HG03442 (cell line): ENCODE measurements around the gene TLCD2.
"Not testable (repeated sequence)": the region's sequence is repeated elsewhere in the genome, so short reads cannot be mapped to it uniquely, and the experiment has no call there.

Source experiments
- ATAC-seq: cut with Tn5 transposase; IDR thresholded peaks from one replicate; pipeline ENCODE4 v1.9.1; 2021; ENCODE audit warnings: mild to moderate bottlenecking, moderate library complexity; ENCODE audit not compliant: unreplicated experiment

Gene TLCD2, protein sequence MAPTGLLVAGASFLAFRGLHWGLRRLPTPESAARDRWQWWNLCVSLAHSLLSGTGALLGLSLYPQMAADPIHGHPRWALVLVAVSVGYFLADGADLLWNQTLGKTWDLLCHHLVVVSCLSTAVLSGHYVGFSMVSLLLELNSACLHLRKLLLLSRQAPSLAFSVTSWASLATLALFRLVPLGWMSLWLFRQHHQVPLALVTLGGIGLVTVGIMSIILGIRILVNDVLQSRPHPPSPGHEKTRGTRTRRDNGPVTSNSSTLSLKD

DNA sequence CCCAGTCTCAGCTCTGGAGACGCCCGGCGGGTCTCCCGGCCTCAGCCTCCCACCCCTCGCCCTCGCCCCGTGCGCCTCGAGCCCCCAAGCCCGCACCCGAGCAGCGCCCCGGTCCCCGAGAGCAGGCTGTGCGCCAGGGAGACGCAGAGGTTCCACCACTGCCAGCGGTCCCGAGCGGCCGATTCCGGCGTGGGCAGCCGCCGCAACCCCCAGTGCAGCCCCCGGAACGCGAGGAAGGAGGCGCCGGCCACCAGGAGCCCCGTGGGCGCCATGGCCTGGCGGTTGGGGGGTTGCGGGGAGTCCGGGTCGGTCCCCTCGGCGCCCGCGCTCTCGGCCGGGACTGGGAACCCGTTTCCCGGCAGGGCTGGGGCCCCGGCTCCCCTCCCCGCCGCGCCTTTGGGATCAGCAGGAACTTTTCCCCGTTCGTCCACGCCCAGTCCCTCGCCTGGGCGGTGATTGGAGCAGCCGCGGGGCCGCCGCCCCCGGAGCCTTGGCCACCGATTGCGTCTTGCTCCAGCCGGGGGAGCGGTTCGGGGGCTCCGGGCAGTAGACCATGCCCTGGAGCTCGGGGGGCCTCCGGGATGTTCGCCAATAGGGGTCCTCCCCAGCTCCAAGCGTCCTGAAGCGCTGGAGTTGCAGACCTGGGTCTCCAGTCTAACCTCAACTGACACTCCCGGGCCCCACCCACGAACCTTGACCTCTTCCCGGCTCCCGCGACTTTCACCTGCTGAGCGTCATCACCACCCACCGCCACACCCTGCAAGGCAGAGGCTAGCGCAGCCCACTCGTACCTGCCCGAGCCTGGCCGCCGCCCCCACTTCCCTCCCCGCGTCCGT is at the start of gene TLCD2:
Gene TLCD2 (minus strand): TSS at position 407 of the 836 bp plus-strand sequence. CDS start 135 bp downstream, at position 272.
- no peak for ATAC-seq

DNA sequence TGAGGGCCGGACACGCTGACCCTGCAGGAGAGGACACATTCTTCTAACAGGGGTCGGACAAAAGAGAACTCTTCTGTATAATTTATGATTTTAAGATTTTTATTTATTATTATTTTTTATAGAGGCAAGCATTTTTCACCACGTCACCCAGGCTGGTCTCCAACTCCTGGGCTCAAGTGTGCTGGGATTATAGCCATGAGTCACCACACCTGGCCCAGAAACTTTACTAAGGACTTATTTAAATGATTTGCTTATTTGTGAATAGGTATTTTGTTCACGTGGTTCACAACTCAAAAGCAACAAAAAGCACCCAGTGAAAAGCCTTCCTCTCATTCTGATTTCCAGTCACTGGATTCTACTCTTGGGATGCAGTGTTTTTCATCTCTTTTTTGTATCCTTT is 49.4 kb upstream of the TLCD2 start:
- ATAC-seq: no peak

DNA sequence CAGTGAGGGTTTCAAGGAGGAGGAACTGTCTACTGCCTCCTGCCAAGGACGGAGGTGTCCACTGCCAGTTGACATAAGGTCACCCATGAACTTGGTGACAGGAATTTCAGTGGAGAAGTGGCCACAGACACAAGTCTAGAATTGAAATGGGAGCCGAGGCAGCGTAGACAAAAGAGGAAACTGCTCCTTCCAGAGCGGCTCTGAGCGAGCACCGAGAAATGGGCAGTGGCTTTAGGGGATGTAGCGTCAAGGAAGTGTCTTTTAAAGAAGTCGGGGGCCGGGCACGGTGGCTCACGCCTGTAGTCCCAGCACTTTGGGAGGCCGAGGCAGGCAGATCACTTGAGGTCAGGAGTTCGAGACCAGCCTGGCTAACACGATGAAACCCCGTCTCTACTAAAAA is 48.6 kb upstream of the TLCD2 start:
- no peak for ATAC-seq

- no peak for ATAC-seq
Observed at GRCh38 chr17:1755827-1756262, 45.7 kb upstream of the TLCD2 start.

DNA sequence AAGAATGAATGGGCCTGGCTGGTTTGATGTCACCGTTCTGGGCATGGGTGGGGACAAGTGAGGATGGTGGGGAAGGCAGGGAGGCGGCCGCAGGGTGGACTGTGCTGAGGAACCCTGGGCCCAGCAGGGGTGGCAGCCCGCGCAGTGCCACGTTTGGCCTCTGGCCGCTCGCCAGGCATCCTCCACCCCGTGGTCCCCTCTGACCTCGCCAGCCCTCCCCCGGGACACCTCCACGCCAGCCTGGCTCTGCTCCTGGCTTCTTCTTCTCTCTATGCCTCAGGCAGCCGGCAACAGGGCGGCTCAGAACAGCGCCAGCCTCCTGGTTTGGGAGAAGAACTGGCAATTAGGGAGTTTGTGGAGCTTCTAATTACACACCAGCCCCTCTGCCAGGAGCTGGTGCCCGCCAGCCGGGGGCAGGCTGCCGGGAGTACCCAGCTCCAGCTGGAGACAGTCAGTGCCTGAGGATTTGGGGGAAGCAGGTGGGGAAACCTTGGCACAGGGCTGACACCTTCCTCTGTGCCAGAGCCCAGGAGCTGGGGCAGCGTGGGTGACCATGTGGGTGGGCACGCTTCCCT is 45.2 kb upstream of the TLCD2 start:
- no peak for ATAC-seq

GRCh38 chr17:1754430-1755112 is 44.4 kb upstream of the TLCD2 start:
- no peak for ATAC-seq

DNA sequence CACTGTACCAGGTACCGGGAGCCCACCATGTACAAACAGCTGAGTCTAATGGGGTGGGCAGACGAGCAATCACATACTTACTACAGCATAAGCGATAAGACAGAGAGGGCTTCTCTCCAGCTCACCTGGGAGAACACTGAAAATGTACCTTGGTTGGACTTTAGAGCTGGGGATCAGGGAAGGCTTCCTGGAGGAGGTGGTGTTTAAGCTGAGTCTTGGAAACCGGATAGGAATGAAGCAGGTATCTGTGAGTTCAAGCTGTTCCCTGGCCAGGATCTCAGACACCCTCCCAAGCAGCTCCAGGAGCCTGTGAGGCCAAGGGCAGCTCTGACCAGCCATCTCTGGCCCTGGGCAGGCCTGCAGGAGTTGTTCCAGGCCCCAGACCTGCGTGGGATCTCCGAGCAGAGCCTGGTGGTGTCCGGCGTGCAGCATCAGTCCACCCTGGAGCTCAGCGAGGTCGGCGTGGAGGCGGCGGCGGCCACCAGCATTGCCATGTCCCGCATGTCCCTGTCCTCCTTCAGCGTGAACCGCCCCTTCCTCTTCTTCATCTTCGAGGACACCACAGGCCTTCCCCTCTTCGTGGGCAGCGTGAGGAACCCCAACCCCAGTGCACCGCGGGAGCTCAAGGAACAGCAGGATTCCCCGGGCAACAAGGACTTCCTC is 43.7 kb upstream of the TLCD2 start:
- no peak for ATAC-seq

DNA sequence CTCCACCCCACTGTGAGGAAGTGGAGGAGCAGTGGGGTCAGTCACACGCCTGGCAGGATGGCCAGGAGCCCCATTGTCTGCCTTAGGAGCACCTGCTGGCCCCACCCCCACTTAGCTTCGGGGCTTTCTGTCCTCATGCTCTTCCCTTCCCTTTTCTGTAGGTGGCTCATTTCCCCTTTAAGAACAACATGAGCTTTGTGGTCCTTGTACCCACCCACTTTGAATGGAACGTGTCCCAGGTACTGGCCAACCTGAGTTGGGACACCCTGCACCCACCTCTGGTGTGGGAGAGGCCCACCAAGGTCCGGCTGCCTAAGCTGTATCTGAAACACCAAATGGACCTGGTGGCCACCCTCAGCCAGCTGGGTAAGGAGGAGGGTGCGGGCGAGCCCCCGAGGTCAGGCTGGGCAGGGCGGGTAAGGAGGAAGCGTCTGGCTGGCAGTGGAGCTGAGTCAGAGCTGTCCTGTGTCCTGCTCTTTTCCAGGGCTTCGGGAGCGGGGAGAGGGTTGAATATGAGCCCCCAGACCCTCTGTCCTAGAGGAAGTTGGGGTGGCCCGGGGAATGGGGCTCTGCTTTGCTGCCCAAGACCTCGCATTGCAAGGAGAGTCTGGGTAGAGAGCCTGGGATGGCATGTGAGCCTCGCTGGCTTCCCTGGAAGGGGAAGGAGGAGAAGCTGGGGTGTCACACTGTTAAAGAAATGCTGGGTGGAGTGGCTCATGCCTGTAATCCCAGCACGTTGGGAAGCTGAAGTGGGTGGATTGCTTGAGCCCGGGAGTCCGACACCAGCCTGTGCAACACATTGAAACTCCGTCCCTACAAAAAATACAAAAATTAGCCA is 42.5 kb upstream of the TLCD2 start:
- no peak for ATAC-seq

- ATAC-seq: no peak
Observed at GRCh38 chr17:1750628-1751027, 40.5 kb upstream of the TLCD2 start.

- no peak for ATAC-seq
Observed at GRCh38 chr17:1746975-1747543, 36.9 kb upstream of the TLCD2 start.

- no peak for ATAC-seq
Observed at GRCh38 chr17:1745513-1746020, 35.4 kb upstream of the TLCD2 start.

DNA sequence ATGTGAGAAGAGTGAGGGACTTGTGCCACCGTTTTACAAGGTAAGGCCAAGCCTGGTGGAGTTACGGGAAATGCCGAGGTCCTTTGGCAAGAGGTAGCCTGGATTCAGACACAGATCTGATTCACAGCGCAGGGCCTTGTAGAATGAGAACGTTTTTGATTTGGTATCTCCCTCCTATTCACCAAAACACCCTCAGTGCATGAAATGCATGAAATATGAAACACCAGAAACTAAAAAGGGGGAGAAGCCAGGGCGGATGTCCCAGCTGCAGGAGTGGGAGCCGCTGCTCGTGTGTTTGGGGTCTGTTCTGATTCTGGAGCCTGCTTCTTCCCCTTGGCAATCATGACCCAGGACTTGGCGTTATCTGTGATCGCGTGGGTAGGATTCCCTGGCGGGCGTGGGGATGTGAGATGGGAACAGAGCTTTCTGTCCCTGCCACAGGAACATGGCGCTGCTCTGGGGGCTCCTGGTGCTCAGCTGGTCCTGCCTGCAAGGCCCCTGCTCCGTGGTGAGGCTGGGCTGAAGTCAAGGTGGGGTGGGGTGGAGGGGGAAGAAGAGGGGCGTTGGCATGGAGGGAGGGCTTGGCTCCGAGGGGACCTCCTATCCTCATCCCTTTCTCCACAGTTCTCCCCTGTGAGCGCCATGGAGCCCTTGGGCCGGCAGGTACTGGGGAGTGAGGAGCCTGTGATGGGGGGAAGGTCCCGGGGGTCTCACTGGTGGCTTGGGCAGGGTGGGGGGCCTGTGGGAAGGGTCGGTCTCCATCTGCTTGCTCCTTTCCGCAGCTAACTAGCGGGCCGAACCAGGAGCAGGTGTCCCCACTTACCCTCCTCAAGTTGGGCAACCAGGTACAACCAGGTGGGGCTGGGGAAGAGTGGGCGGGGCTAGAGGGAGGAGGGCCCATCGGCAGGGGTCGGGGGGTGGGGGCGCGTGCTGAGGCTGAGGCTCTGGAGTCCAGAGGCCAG is 34.7 kb upstream of the TLCD2 start:
- no peak for ATAC-seq

DNA sequence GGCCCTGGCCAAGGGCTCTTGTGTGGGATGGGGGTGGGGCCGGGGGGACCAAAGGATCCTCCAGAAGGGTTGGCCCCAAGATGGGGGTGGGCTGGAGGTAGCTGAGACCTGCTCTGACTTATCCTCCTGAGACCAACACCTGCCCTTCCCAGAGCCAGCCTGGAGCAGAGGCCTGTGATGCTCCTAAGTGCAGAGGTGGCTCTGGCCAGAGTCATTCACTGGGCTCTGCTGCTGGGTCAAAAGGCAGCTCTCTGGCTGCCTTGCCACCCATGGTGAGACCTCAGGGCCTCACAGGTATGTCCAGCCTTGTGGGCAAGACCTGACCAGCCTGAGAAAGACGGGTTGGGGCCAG is 32.9 kb upstream of the TLCD2 start:
- no peak for ATAC-seq

DNA sequence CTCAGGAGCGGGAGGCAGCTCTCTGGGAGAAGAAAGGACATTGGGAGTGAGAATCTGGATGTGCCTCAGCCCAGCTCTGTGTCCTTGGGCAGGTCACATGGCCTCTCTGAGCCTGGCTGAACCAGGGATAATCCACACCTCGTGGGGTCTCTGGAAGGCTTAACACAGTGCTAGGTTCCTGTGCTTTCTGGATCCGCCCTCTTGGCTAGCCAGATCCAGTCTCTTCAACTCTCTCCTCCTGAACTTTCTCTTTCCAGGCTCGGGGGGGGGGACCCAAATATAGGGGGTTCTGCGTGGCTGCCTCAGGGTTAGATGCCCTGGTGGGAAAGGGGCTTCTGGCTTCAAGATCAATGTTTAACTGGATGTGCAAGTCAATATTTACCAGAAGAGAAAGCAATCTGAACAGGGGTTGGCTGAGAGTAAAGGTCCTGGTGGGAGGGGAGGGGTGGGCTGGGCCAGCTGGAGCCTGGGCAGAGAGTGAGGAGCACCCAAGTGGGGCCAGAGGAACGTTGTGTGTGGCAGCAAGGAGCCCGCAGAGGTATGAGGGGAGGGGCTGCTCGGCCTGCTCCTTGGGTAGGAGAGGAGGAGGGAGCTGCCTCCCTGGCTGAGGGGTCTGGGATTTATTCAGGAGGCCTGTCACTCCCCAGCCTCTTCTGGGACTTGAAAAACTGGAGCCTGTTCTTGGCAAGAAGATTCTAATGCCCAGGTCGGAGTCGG is 32.4 kb upstream of the TLCD2 start, which contains the start of gene SERPINF2:
Gene SERPINF2 (plus strand): TSS at position 501 of the 717 bp plus-strand sequence. CDS start 2,125 bp downstream, outside the sequence.
- ATAC-seq: no peak

- not testable (repeated sequence) for ATAC-seq
Observed at GRCh38 chr17:1741899-1742298, 31.7 kb upstream of the TLCD2 start.

GRCh38 chr17:1737531-1738291 is 27.5 kb upstream of the TLCD2 start:
- ATAC-seq: no peak
